NK-92 (cell line): ENCODE results near the gene SAT2.
A peak's percentile ranks its signal among the peaks of the same experiment; 100 is the strongest.

Experiments used
- DNase-seq: peaks from one replicate; lab custom pipeline; 2025; ENCODE audit not compliant: unreplicated experiment; lab: John Stamatoyannopoulos, UW

Gene SAT2

DNA sequence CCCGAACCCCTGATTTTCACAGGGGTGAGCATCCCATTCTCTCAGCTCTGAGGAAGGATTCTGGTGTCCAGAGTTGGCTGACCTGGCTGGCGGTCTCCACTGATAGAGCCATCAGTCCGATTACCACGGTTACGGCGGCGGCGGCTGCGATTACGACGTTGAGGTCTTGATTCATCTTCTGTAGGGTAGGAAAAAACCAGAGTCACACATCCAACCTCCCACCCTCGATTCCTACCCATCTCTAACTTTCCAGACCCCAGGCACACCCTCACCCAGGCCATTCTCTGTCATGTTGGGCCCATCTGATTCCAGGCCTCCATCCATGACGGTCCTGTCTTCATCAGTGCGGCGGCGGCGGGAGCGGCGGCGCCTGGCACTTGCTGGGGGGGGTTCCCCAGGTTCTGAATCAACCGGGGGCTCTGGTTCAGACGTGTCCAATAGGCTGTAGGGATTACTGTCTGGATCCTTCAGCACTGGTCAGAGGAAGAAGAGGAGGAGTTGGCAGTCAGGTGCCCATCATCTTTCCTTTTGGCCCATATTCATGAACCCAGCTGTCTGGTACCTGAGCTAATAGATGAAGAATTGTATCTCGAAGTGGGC lies 35.1 kb downstream of the SAT2 start:
- no peak for DNase-seq

DNA sequence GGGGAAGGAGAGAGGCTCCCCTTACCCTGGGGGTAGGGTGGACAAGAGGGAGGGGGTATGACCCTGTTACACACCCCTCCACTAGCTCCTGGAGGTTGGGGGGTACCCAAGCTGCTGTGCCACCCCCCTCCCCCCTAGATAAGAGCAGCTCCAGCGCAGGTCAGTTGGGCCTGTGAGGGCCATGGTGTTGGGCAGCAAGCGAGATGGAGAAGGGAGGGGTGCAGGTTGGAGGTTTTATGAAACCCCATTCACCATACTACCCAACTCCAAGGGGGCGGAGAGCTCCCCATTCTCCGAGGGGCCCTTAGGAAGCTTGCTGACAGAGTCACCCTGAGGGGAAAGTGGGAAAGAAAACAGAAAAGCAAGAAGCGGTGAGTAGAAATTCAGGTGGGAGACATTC lies 36.0 kb downstream of the SAT2 start:
- DNase-seq: no peak

DNA sequence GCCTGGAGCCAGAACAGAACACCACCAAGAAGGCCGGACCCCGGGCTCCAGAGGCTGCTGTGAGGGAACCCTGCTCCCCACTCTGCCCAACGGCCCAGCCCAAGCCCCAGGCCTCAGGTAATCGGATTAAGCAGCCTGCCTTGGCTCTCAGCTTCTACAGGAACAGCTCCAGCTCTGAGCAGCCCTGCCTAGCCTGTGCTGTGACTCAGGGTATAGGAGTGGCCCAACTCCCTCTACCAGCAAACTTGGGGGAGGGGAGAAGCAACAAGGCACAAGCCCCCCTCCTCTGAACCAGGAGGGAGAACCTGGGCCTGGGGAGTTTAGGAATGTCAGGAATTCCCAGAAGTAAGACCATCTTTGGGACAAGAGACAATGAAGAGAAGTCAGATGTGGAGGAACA lies 36.9 kb downstream of the SAT2 start:
- DNase-seq: no peak

DNA sequence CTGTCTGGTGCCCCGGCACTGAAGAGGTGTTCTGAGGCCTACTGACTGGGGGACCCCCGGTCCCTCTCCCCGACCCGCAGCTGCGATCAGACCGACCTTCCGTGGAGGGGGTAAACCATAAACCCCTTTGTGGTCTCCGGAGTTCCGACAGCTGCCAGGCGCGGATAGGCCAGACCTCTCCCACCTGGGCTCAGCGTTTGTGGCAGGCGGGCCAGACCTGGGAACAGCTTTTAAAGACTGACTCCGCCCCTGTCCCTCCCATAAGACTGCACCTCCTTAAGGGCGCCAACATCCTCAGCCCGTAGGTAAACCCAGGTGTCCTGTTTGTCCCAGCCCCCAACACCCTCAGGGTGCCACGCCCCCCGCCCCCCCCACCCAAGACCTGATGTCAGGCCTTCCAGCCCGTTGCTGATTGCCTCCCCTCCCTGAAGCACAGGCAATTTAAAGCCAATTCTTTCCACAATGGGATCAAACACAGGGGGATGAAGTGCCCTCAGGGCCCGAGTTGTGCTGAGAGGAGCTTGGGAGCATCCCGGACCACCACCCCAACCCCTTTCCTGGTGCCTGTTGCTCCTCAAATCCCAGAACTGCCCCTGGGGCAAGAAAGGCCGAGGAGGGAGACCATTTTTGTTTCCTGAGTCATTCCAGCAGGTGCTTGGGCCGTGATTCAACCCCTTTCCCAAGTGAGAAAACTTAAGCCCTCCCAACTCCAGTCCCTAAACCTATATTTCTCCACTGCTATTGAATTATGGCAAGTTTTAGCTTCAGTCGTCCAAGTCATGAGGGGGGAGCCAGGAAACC lies 37.5 kb downstream of the SAT2 start, which contains the start of gene SOX15:
SOX15 (minus strand) TSS at position 204 of the 801 bp plus-strand sequence. CDS start 418 bp downstream, outside the sequence.
- no peak for DNase-seq

DNA sequence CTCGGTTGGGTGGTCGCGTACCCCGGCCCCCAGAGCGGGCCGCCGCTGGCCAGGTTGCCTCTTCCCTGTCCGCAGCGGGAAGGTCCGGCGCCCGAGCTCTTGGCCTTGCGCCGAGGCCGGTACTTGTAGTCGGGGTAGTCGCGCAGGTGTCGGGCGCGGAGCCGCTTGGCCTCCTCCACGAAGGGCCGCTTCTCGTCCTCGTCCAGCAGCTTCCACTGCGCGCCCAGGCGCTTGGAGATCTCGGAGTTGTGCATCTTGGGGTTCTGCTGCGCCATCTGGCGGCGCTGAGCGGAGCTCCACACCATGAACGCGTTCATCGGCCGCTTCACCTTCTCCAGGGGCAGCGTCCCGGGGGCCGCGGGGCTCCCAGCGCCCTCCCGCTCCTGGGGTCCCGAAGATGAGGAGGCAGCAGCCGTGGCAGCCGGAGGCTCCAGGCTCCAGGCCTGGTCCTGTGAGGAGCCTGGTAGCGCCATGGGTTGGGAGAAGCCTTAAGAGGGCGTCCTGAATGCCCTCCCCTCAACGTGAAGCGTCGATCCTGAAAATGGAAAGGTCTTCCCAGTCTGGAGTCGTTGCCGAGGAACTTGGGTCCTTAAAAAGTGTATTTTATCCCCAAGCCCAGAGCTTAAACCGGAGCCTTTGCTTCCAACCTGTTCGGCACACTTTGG lies 38.3 kb downstream of the SAT2 start:
- no peak for DNase-seq

DNA sequence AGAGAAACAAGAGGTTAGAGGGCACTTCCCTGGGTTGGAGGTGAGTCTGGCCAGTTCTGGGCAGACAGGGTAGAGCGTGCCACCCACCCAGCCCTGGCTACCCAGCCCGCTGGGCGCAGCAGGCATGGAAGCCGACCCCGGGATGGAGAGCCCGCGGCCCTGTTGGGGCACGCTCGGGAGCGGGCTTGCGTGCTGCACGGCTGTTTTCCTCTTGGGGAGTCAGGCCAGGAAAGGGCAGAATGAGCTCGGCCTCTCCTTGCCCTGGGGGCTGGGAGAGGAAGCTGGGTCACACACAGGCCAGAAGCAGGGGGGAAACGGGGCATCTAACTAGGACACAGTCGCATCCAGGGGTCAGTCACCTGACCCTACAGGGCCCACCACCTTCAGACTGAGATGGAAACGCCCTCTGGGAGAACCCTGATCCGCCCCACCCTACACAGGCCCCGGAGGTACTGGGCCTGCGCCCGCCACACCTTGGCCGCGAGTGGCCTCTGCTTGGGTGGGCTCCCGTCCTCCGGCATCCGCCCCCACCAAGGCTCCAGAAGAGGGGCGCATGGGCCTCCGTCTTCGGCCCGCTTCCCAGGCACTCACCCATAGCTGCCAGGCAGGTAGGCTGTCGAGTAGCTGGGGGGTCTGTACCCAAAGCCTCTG lies 38.9 kb downstream of the SAT2 start:
- DNase-seq: no peak

DNA sequence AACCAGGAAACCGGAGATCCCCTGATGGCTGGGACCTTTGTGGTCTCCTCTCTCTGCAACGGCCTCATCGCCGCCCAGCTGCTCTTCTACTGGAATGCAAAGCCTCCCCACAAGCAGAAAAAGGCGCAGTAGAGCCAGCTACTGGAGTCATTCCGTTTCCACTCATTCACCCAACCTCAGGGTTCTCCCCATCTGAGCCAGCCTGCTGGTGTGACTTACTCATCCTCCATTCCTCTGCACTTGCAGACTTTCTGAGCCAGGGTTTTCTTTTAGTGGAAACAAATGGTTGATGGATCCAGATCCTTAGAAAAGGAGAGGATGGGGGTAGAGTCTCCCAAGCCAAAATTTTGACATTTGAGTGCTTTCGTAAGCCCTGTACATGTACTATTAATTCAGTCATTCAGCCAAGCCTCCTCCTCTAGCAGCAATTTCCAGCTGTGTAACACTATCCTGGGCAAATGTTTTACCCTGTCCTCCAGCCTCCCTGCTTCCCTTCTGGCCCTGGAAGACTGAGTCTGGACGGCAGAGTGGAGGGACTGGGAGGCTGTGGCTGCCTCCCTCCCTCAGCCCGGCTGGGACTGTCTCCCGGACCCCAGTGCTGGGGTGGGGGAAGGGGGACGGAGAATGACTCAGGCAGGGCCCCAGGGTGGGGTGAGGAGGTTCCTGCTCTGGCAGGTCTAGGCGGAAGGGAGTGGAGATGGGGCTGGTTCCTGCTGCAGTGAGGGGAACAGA lies 40.0 kb downstream of the SAT2 start:
- no peak for DNase-seq

DNA sequence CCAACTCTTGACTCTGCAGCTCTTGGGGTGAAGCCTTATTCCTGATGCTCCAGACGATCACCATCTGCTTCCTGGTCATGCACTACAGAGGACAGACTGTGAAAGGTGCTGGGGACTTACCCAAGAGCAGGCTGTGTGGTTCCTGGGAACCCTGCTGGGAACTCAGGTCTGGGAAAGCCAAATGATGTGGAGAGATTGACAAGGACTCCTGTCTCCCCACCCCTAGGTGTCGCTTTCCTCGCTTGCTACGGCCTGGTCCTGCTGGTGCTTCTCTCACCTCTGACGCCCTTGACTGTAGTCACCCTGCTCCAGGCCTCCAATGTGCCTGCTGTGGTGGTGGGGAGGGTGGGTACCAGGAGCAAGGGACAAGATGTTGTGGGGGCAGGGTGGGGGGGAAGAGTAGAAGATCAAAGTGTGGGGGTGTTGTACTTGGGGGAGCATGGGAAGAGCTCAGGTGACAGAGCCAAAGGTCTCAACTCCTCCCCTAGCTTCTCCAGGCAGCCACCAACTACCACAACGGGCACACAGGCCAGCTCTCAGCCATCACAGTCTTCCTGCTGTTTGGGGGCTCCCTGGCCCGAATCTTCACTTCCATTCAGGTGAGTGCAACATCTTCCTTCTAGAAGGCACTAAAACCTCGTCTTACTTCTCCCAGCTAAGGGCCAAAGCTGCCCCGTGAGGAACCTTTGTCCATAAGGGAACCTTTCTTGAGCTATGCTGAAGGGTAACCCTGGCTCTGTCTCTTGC lies 40.8 kb downstream of the SAT2 start:
- no peak for DNase-seq

DNA sequence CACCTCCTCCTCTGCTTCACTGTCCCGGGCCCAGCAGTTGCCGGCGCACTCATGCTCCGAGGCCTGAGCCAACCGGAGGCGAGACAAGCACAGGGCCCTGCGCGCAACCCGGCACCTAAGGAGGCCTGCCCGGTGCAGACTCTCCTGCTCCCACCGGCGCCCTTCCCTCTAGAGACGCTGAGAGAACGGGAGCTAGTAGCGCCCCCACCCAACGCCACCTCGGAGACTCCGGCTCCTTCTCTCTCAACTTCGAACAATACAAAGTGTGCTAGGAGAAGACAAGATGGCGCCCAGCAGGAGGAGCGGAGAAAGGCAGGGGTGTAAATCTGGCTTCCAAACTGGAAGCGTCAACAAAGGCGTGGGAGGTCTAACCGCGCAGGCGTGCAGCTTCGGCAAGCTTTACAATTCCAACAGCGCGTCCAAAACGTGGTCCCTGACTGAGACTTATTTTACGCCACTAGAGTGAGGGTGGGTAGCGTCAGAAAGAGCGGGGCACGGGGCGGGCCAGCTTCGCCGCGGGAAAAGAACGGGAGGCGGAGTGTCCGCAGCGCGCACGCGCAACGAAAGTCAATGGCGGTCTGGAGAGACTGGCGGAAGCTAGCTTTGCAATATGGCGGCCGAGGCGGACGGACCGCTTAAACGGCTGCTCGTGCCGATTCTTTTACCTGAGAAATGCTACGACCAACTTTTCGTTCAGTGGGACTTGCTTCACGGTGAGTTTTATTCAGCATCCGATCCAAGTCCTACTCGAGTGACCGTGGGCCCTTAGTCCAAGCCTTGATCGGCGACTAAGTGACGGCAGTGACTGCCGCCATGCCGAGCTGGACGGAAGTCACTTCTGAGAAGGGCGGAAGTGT lies 44.1 kb downstream of the SAT2 start, which contains the start of gene MPDU1:
MPDU1 (plus strand) TSS at position 600 of the 857 bp plus-strand sequence; CDS start at position 611, 11 bp downstream.
- peak; percentile 36 for DNase-seq

DNA sequence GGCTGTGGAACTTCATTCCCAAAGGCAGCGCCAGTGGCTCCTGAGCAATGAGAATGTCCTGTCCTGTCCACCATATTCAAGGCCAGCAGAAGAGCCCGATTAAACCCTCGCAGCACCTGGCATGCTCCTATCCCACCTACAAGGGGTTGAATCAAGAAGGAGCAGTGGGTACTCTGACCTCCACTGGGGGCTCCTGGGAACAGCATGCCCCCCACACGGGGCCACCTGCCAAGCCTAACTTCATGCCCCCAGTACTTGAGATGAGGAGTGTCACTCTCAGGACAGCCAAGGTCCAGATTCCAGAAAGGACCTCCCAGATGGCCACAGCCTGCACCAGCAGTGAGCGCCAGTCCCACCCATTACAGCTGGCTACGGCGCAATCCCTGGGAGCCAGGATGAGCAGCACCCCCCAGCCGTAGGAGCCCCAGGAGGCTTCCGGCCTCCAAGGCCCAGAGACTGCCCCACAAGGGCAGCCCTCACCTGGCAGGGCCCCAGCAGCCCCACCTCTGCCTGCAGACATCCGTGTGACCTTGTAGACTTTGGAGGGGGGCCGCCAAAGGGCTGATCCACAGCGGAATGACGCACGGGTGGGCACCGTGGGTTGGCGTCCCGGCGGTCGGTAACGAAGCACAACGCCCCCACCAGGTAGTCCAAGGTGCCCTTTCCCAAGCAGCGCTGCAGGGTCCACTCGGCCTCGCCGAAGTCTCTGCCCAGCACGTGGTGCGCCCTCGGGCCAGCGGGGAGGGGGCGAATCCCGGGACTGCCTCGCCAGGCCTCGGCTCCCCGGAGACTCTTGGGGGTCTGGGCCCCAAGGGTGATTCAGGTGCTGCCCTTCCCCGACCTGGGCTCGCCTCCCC lies 45.0 kb downstream of the SAT2 start:
- DNase-seq: no peak

DNA sequence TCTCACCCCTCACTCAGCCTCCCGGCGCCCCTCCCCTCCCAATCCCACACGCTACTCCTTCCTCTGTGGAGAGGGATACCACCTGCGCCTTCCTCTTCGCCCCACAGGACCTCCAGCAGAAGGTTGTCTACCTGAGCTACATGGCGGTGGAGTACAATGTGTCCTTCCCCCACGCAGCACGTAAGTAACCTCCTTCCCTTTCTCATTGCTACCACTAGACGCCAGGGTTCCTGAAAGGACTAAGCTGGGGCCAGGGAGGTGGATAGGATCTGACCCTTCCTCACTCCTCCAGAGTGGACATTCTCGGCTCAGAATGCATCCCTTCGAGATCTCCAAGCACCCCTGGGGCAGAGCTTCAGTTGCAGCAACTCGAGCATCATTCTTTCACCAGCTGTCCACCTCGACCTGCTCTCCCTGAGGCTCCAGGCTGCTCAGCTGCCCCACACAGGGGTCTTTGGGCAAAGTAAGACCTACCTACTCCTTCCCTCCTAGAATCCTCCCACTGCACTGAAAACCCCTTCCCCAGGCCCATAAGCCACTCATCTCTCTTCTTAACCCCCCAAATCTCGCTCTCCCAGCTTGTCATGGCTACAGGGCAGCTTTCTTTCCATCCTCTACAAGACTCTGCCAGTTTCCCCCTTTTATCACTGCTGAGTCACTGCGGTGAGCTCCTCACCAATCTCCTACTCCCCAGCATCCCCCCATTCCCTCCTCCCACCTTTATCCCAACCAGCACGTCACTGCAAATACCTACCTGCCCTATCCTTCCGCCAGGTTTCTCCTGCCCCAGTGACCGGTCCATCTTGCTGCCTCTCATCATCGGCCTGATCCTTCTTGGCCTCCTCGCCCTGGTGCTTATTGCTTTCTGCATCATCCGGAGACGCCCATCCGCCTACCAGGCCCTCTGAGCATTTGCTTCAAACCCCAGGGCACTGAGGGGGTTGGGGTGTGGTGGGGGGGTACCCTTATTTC lies 46.7 kb downstream of the SAT2 start:
- no peak for DNase-seq

DNA sequence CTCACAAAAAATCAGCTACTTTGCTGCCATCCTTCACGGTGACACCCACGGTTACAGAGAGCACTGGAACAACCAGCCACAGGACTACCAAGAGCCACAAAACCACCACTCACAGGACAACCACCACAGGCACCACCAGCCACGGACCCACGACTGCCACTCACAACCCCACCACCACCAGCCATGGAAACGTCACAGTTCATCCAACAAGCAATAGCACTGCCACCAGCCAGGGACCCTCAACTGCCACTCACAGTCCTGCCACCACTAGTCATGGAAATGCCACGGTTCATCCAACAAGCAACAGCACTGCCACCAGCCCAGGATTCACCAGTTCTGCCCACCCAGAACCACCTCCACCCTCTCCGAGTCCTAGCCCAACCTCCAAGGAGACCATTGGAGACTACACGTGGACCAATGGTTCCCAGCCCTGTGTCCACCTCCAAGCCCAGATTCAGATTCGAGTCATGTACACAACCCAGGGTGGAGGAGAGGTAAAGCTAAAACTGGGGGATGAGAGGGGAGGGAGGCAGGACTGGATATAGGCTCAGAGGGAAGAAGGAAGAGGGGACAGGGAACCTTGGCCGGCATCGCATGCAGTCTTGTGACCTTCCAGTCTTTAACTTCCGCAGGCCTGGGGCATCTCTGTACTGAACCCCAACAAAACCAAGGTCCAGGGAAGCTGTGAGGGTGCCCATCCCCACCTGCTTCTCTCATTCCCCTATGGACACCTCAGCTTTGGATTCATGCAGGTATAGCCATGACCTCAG lies 47.6 kb downstream of the SAT2 start:
- no peak for DNase-seq

DNA sequence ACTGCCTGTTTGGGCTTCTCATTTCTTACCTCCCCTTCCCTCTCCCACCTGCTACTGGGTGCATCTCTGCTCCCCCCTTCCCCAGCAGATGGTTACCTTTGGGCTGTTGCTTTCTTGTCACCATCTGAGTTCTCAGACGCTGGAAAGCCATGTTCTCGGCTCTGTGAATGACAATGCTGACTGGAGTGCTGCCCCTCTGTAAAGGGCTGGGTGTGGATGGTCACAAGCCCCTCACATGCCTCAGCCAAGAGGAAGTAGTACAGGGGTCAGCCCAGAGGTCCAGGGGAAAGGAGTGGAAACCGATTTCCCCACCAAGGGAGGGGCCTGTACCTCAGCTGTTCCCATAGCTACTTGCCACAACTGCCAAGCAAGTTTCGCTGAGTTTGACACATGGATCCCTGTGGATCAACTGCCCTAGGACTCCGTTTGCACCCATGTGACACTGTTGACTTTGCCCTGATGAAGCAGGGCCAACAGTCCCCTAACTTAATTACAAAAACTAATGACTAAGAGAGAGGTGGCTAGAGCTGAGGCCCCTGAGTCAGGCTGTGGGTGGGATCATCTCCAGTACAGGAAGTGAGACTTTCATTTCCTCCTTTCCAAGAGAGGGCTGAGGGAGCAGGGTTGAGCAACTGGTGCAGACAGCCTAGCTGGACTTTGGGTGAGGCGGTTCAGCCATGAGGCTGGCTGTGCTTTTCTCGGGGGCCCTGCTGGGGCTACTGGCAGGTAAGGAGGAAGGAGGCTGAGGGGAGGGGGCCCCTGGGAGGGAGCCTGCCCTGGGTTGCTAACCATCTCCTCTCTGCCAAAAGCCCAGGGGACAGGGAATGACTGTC lies 48.4 kb downstream of the SAT2 start, which contains the start of gene CD68:
CD68 (plus strand) TSS at position 638 of the 833 bp plus-strand sequence; CDS start at position 678, 40 bp downstream.
- no peak for DNase-seq

DNA sequence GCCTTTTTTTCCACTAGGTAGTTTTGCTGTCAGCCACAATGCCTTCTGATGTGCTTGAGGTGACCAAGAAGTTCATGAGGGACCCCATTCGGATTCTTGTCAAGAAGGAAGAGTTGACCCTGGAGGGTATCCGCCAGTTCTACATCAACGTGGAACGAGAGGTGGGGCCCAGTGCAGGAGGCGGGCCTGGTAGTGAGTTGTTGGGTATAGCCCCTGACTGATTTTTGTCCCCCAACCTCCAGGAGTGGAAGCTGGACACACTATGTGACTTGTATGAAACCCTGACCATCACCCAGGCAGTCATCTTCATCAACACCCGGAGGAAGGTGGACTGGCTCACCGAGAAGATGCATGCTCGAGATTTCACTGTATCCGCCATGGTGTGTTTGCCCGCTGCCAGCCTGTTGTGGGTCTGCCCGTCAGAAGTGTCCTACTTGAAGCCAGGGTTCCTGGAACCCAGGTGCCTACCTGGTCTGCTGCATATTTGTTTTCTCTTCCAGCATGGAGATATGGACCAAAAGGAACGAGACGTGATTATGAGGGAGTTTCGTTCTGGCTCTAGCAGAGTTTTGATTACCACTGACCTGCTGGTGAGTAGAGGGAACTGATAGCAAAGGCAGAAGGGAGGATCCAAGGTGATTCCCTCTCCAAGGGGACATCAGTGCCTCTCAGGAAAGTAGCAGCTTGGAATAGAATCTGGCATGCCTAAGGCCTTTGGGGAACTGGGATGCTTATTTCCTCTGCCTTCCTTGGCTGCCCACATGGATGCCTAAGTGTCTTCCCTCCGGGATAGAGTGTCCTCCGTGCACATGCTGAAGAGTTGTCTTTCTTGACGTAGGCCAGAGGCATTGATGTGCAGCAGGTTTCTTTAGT lies 50.1 kb downstream of the SAT2 start:
- DNase-seq: no peak
